ENCODE results near the gene CAMK2G.

Gene CAMK2G

GRCh38 chr10:73800560-73801252 is 73.6 kb downstream of the CAMK2G start:
- TF ChIP-seq CTCF (IDR thresholded peaks at IDR 0.05; ENCODE audit: low read depth, low read length, missing control alignments): no peak
- Histone ChIP-seq H3K4me3 (ENCODE audit: low read depth, low read length) (no peak overlapping the region), H3K27me3 (replicated peaks) (no peaks in the 10 kb centered on the region), H3K27ac (no peak overlapping the region), H3K36me3 (replicated peaks) (peaks cover 89% of the 10 kb centered on the region)
- no peak for DNase-seq
- in situ Hi-C loops (cut with HindIII; ENCODE audit: low pct_ligation_motif_present, low sequenced_read_pairs): no loop called here

GRCh38 chr10:73799899-73800559 is 74.3 kb downstream of the CAMK2G start:
- H3K36me3 ChIP-seq (replicated peaks): peaks cover 88% of the 10 kb centered on the region

GRCh38 chr10:73798927-73799560 is 75.3 kb downstream of the CAMK2G start:
- Histone ChIP-seq H3K27me3 (replicated peaks) (no peaks in the 10 kb centered on the region), H3K27ac (no peak overlapping the region), H3K4me3 (ENCODE audit: low read depth, low read length) (no peak overlapping the region), H3K36me3 (replicated peaks) (peaks cover 90% of the 10 kb centered on the region)
- in situ Hi-C loops (cut with HindIII; ENCODE audit: low pct_ligation_motif_present, low sequenced_read_pairs): no loop called here
- no peak for DNase-seq
- TF ChIP-seq CTCF (IDR thresholded peaks at IDR 0.05; ENCODE audit: low read depth, low read length, missing control alignments): no peak

More at GRCh38 chr10:73799899-73800559, 74.3 kb downstream of the CAMK2G start:
- DNase-seq: no peak
- Histone ChIP-seq H3K4me3 (ENCODE audit: low read depth, low read length) (no peak overlapping the region), H3K27me3 (replicated peaks) (no peaks in the 10 kb centered on the region), H3K27ac (no peak overlapping the region)
- in situ Hi-C loops (cut with HindIII; ENCODE audit: low pct_ligation_motif_present, low sequenced_read_pairs): no loop called here
- no peak for TF ChIP-seq CTCF (IDR thresholded peaks at IDR 0.05; ENCODE audit: low read depth, low read length, missing control alignments)

GRCh38 chr10:73798087-73798486 is 76.3 kb downstream of the CAMK2G start:
- no peak for DNase-seq
- in situ Hi-C loops (cut with HindIII; ENCODE audit: low pct_ligation_motif_present, low sequenced_read_pairs): no loop called here
- Histone ChIP-seq H3K27me3 (replicated peaks) (no peaks in the 10 kb centered on the region), H3K27ac (no peak overlapping the region), H3K4me3 (ENCODE audit: low read depth, low read length) (no peak overlapping the region), H3K36me3 (replicated peaks) (peaks cover 92% of the 10 kb centered on the region)
- TF ChIP-seq CTCF (IDR thresholded peaks at IDR 0.05; ENCODE audit: low read depth, low read length, missing control alignments): no peak

- TF ChIP-seq CTCF (IDR thresholded peaks at IDR 0.05; ENCODE audit: low read depth, low read length, missing control alignments): no peak
- in situ Hi-C loops (cut with HindIII; ENCODE audit: low pct_ligation_motif_present, low sequenced_read_pairs): no loop called here
- Histone ChIP-seq H3K27ac (no peak overlapping the region), H3K27me3 (replicated peaks) (no peaks in the 10 kb centered on the region), H3K4me3 (ENCODE audit: low read depth, low read length) (no peak overlapping the region), H3K36me3 (replicated peaks) (peaks cover 92% of the 10 kb centered on the region)
- DNase-seq: no peak
Measured at GRCh38 chr10:73797324-73798025, 76.9 kb downstream of the CAMK2G start.

Data from brain microvascular endothelial cell (primary cell).